CD4-positive, alpha-beta T cell (primary cell): Measurements from ENCODE around the gene COX6B1. TPM values are rescaled to one million over a fixed set of nuclear protein-coding genes. Genes with fewer than 3 reads are reported as not detected.
A peak's percentile ranks its signal among the peaks of the same experiment; 100 is the strongest.

Source experiments
- ATAC-seq: fragments of 200-7000 bp; cut with Tn5 transposase; one replicate; pipeline ENCODE4 v1.10.0; 2022; ENCODE audit warnings: mild to moderate bottlenecking; ENCODE audit not compliant: poor library complexity
- CTCF ChIA-PET: fragments of 350-600 bp; sonication (Branson Sonifier 250); formaldehyde crosslinking; loops from one replicate; lab custom pipeline; 2021; ENCODE audit warnings: antibody characterized with exemption, inconsistent platforms; lab: Charles Lee
- POLR2A ChIA-PET: fragments of 350-600 bp; sonication (Branson Sonifier 250); formaldehyde crosslinking; loops from one replicate; lab custom pipeline; 2021; ENCODE audit warnings: antibody characterized with exemption, inconsistent platforms; lab: Charles Lee
- DNase-seq, 14 experiments: peaks; one replicate each; pipeline ENCODE4 v3.0.0-alpha.2; 2013 to 2020; ENCODE audit warnings: mixed read lengths in 2 of 14
- H3K27ac ChIP-seq, 2 donors: one replicate each; pipeline versions ENCODE4 v1.5.1 to v1.7.0; 2013; ENCODE audit warnings: low read length in 2 of 2, low read depth in 1 of 2, mild to moderate bottlenecking in 1 of 2
- H3K27me3 ChIP-seq, 2 experiments: 1 replicate in 1 of 2; 2 replicates in 1 of 2; pipeline versions ENCODE4 v1.6.1 to v1.7.0; 2013; ENCODE audit warnings: low read length in 2 of 2, control low read depth in 1 of 2, mild to moderate bottlenecking in 1 of 2, moderate library complexity in 1 of 2; ENCODE audit not compliant: insufficient read depth in 2 of 2, control insufficient read depth in 1 of 2
- H3K36me3 ChIP-seq: one replicate; pipeline ENCODE4 v1.6.1; 2013; ENCODE audit warnings: low read length, control low read depth; ENCODE audit not compliant: insufficient read depth
- H3K4me1 ChIP-seq: one replicate; pipeline ENCODE4 v1.6.1; 2013; ENCODE audit warnings: low read length, control low read depth; ENCODE audit not compliant: insufficient read depth
- H3K4me3 ChIP-seq: one replicate; pipeline ENCODE4 v1.5.1; 2013; ENCODE audit warnings: mild to moderate bottlenecking, low read length, moderate library complexity
- H3K9me3 ChIP-seq, 2 experiments: 1 replicate in 1 of 2; 2 replicates in 1 of 2; pipeline versions ENCODE4 v1.6.1 to v1.7.0; 2013; ENCODE audit warnings: low read length in 2 of 2, mild to moderate bottlenecking in 2 of 2, control low read depth in 1 of 2, moderate library complexity in 1 of 2; ENCODE audit not compliant: control insufficient read depth in 1 of 2, insufficient read depth in 1 of 2
- H3K27ac Mint-ChIP-seq: one replicate; pipeline ENCODE4 v1.8.0; 2020; ENCODE audit warnings: mixed read lengths
- H3K27me3 Mint-ChIP-seq: one replicate; pipeline ENCODE4 v1.8.0; 2021; ENCODE audit warnings: mixed read lengths
- H3K36me3 Mint-ChIP-seq: one replicate; pipeline ENCODE4 v1.8.0; 2021; ENCODE audit warnings: low read depth, mixed read lengths
- H3K4me1 Mint-ChIP-seq: one replicate; pipeline ENCODE4 v1.8.0; 2021; ENCODE audit warnings: low read depth, mixed read lengths
- H3K4me3 Mint-ChIP-seq: one replicate; pipeline ENCODE4 v1.8.0; 2020; ENCODE audit warnings: mild to moderate bottlenecking, mixed read lengths
- H3K9me3 Mint-ChIP-seq: one replicate; pipeline ENCODE4 v1.8.0; 2020; ENCODE audit warnings: mixed read lengths
- intact Hi-C, 2 experiments: fragments of 100-400 bp; cut with DNase I in 1 of 2; cut with micrococcal nuclease in 1 of 2; formaldehyde crosslinking; loops; one replicate each; pipeline versions ENCODE4 v1.15.1 to v1.9.0; 2023 to 2025; cut with DNase I, micrococcal nuclease
- total RNA-seq, 174 experiments: library from RNA in 2 of 174; stranded (reverse) in 2 of 174; gene quantifications; one replicate each; pipeline ENCODE4 v1.2.3 and lab custom pipeline; 2021 to 2026
- TF ChIP-seq, protein P1 (sequence below): fragments of 200-600 bp; IDR thresholded peaks from one replicate; pipeline ENCODE4 v1.8.0; 2022; ENCODE audit warnings: antibody characterized with exemption, mild to moderate bottlenecking

Gene COX6B1
- total RNA-seq, 2 experiments from 2014 or later: 136 to 144 TPM

DNA sequence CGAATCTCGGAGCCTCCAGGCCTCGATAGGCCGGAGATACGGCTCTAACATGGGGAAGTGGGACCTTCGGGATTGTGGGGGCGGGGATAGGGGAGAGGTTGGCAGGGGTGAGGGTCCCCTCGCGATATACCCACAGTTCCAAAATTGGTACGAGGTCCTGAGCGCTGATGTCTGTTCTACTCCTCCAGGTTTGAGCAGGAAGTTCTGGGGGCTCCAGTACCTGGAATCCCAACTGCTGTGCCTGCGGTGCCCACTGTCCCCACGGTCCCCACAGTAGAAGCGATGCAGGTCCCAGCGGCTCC, 18.8 kb upstream of the COX6B1 start:
- ChIA-PET POLR2A (interaction anchor here (0.8 to 1.3 kb wide), 2 partner anchors 15 to 16 kb away, joined by 3 to 5 read pairs; partner anchors contain the start of gene HAUS5), CTCF (no interaction called here)
- ATAC-seq: no peak
- no peaks in the 10 kb centered on the region for H3K9me3 Mint-ChIP-seq
- Histone ChIP-seq H3K36me3 (peaks cover 41% of the 10 kb centered on the region), H3K9me3 (no peaks in the 10 kb centered on the region), H3K4me3 (peak overlapping the region; percentile 87), H3K27ac (peak overlapping the region; percentile 81 to 90), H3K27me3 (no peaks in the 10 kb centered on the region), H3K4me1 (peaks cover 23% of the 10 kb centered on the region)
- H3K36me3 Mint-ChIP-seq: peaks cover 47% of the 10 kb centered on the region
- no peaks in the 10 kb centered on the region for H3K27me3 Mint-ChIP-seq
- H3K27ac Mint-ChIP-seq: peak overlapping the region; percentile 89
- intact Hi-C loops: loop anchor here in 1 of 2 experiments (2.0 to 5.0 kb wide), 3 partner anchors 16 to 82 kb away; partner anchors contain the start of genes HAUS5 and TMEM147
- no peak for DNase-seq
- H3K4me1 Mint-ChIP-seq: peaks cover 29% of the 10 kb centered on the region
- TF ChIP-seq, protein P1, sequence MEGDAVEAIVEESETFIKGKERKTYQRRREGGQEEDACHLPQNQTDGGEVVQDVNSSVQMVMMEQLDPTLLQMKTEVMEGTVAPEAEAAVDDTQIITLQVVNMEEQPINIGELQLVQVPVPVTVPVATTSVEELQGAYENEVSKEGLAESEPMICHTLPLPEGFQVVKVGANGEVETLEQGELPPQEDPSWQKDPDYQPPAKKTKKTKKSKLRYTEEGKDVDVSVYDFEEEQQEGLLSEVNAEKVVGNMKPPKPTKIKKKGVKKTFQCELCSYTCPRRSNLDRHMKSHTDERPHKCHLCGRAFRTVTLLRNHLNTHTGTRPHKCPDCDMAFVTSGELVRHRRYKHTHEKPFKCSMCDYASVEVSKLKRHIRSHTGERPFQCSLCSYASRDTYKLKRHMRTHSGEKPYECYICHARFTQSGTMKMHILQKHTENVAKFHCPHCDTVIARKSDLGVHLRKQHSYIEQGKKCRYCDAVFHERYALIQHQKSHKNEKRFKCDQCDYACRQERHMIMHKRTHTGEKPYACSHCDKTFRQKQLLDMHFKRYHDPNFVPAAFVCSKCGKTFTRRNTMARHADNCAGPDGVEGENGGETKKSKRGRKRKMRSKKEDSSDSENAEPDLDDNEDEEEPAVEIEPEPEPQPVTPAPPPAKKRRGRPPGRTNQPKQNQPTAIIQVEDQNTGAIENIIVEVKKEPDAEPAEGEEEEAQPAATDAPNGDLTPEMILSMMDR: no peak
- H3K4me3 Mint-ChIP-seq: peak overlapping the region; percentile 99

DNA sequence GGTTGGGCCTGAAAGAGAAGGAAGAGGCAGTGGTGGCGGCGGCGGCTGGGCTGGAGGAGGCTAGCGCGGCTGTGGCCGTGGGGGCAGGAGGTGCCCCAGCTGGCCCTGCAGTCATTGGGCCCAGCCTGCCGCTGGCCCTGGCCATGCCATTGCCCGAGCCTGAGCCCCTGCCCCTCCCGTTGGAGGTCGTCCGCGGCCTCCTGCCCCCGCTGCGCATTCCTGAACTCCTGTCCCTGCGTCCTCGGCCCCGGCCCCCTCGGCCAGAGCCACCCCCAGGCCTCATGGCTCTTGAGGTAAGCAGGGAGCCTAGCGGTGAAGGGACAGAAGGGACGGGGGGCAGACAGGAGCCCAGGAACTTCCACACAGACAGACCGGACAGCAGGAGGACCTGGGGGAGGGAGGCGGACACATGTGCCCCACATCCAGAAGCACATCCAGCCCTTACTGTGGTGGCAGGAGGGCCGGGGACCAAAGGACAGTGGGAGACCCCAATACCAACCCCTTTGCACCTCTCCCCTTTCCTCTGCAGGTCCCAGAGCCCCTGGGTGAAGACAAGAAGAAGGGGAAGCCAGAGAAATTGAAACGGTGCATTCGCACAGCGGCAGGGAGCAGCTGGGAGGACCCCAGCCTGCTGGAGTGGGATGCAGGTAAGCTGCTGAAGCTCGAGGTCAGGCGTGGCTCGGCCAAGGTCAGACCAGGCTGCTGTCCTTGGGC, 14.2 kb upstream of the COX6B1 start:
- no peaks in the 10 kb centered on the region for H3K9me3 Mint-ChIP-seq
- H3K27me3 Mint-ChIP-seq: no peaks in the 10 kb centered on the region
- no peak overlapping the region for H3K4me3 Mint-ChIP-seq
- no peak for DNase-seq
- no peaks in the 10 kb centered on the region for H3K9me3 ChIP-seq
- peaks cover 76% of the 10 kb centered on the region for H3K36me3 ChIP-seq
- H3K36me3 Mint-ChIP-seq: peaks cover 74% of the 10 kb centered on the region
- TF ChIP-seq, protein P1: no peak
- ChIA-PET POLR2A (no interaction called here), CTCF (no interaction called here)
- H3K4me1 ChIP-seq: peaks cover 13% of the 10 kb centered on the region
- H3K27ac Mint-ChIP-seq: no peak overlapping the region
- no peak overlapping the region for H3K4me3 ChIP-seq
- intact Hi-C loops: no loop called here
- peaks cover 16% of the 10 kb centered on the region for H3K4me1 Mint-ChIP-seq
- no peak overlapping the region for H3K27ac ChIP-seq
- no peaks in the 10 kb centered on the region for H3K27me3 ChIP-seq
- no peak for ATAC-seq

DNA sequence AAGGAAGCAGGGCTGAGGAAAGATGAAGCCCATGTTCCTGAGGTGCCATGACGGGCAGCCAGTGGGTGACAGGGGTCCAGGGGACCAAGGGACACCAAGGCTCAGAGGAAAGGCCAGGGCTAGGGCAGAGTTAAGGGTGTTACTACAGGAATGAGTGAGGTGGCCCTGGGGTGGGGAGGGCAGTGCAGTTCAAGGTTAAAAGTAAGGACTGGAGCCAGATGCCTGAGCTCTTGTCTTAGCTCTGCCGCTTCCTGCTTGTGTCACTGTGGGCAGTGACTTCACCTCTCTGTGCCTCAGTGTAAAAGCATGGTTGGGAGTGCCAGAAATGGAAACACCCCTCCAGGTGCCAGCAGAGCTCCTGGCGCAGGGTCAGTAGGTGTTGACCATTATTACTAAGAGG, 11.5 kb upstream of the COX6B1 start:
- DNase-seq: no peak
- Histone ChIP-seq H3K27me3 (no peaks in the 10 kb centered on the region), H3K9me3 (no peaks in the 10 kb centered on the region), H3K4me1 (peaks cover 6% of the 10 kb centered on the region), H3K27ac (no peak overlapping the region), H3K4me3 (no peak overlapping the region), H3K36me3 (peaks cover 61% of the 10 kb centered on the region)
- Mint-ChIP-seq H3K27ac (no peak overlapping the region), H3K4me1 (peaks cover 13% of the 10 kb centered on the region), H3K9me3 (no peaks in the 10 kb centered on the region), H3K36me3 (peaks cover 55% of the 10 kb centered on the region), H3K4me3 (no peak overlapping the region), H3K27me3 (no peaks in the 10 kb centered on the region)
- CTCF ChIA-PET: no interaction called here
- POLR2A ChIA-PET: no interaction called here
- TF ChIP-seq, protein P1: no peak
- no peak for ATAC-seq
- intact Hi-C loops: no loop called here
